ENCODE data around the gene SLC25A41. TPM values are rescaled to one million over a fixed set of nuclear protein-coding genes. Genes with fewer than 3 reads are reported as not detected.

Gene SLC25A41
- total and polyA plus RNA-seq, 2 of the 13 experiments (the other 11 are each of a cell fraction or from before 2014, with no cell fraction given) = 0.33 to 0.95 TPM

DNA sequence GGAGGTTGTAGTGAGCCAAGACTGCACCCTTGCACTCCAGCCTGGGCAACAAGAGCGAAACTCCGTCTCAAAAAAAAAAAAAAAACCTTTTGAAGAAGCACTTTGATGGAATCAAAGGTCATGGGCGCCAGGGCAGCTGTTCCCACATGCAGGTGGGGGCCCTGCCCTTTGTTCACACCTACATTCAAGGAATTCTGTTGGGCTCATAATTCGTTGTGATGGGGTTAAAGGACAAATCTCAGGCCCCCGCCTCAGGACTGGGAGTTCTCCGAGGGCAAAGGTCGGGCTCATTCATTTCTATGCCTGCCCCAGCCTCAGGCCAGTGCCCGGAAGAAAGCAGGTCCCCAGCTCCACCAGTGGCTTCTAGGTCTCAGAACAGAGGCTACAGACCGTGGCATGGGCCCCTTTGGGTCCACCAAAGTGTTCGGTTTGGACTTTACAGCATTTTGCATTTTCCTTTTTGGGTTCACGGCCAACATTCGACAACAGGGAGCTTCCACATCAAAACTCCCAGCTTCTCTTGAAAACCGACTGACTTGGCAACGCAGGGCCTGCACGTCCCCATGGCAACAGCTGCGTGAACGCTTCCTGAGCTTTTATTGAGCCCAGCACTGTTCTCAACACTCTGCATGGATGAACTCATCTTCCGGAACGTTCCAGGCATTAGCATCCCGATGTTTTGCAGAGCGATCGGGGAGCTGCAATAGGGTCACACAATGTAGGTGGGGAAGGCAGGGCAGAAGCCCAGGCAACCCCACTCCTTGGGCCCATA is 30.5 kb downstream of the SLC25A41 start (continued):
- TF ChIP-seq, protein P1, sequence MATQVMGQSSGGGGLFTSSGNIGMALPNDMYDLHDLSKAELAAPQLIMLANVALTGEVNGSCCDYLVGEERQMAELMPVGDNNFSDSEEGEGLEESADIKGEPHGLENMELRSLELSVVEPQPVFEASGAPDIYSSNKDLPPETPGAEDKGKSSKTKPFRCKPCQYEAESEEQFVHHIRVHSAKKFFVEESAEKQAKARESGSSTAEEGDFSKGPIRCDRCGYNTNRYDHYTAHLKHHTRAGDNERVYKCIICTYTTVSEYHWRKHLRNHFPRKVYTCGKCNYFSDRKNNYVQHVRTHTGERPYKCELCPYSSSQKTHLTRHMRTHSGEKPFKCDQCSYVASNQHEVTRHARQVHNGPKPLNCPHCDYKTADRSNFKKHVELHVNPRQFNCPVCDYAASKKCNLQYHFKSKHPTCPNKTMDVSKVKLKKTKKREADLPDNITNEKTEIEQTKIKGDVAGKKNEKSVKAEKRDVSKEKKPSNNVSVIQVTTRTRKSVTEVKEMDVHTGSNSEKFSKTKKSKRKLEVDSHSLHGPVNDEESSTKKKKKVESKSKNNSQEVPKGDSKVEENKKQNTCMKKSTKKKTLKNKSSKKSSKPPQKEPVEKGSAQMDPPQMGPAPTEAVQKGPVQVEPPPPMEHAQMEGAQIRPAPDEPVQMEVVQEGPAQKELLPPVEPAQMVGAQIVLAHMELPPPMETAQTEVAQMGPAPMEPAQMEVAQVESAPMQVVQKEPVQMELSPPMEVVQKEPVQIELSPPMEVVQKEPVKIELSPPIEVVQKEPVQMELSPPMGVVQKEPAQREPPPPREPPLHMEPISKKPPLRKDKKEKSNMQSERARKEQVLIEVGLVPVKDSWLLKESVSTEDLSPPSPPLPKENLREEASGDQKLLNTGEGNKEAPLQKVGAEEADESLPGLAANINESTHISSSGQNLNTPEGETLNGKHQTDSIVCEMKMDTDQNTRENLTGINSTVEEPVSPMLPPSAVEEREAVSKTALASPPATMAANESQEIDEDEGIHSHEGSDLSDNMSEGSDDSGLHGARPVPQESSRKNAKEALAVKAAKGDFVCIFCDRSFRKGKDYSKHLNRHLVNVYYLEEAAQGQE (IDR thresholded peaks at IDR 0.05; ENCODE audit: borderline replicate concordance in 1 of 2, low read depth in 1 of 2, low read length in 2 of 2) = no peak
- no peak for TF ChIP-seq ARNTL (CRISPR knock-in tag; IDR thresholded peaks at IDR 0.05)
- TF ChIP-seq NFIB (CRISPR knock-in tag; IDR thresholded peaks at IDR 0.05; ENCODE audit: borderline replicate concordance) = no peak
- TF ChIP-seq ATF6 (CRISPR knock-in tag; conservative IDR thresholded peaks at IDR 0.05) = no peak
- TF ChIP-seq NCOA2 (CRISPR knock-in tag; IDR thresholded peaks at IDR 0.05) = no peak
- TF ChIP-seq FIP1L1 (IDR thresholded peaks at IDR 0.05; ENCODE audit: borderline replicate concordance, insufficient read depth, low read depth, low read length) = no peak
- TF ChIP-seq NCOA5 (CRISPR knock-in tag; IDR thresholded peaks at IDR 0.05) = no peak
- TF ChIP-seq CBX5 (CRISPR knock-in tag; IDR thresholded peaks at IDR 0.05; ENCODE audit: borderline replicate concordance) = no peak
- TF ChIP-seq ZNF407 (CRISPR knock-in tag; IDR thresholded peaks at IDR 0.05; ENCODE audit: not compliant biosample characterization) = no peak
- no peak for TF ChIP-seq AGO2 (optimal IDR thresholded peaks at IDR 0.05; ENCODE audit: low read depth, low read length)
- TF ChIP-seq, protein P2, sequence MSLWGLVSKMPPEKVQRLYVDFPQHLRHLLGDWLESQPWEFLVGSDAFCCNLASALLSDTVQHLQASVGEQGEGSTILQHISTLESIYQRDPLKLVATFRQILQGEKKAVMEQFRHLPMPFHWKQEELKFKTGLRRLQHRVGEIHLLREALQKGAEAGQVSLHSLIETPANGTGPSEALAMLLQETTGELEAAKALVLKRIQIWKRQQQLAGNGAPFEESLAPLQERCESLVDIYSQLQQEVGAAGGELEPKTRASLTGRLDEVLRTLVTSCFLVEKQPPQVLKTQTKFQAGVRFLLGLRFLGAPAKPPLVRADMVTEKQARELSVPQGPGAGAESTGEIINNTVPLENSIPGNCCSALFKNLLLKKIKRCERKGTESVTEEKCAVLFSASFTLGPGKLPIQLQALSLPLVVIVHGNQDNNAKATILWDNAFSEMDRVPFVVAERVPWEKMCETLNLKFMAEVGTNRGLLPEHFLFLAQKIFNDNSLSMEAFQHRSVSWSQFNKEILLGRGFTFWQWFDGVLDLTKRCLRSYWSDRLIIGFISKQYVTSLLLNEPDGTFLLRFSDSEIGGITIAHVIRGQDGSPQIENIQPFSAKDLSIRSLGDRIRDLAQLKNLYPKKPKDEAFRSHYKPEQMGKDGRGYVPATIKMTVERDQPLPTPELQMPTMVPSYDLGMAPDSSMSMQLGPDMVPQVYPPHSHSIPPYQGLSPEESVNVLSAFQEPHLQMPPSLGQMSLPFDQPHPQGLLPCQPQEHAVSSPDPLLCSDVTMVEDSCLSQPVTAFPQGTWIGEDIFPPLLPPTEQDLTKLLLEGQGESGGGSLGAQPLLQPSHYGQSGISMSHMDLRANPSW (CRISPR knock-in tag; IDR thresholded peaks at IDR 0.05; ENCODE audit: borderline replicate concordance) = no peak

Data from HepG2 (cell line).